Kidney capillary endothelial cell (primary cell): ENCODE measurements around the gene CALHM4.
"Not testable (repeated sequence)": the region's sequence is repeated elsewhere in the genome, so short reads cannot be mapped to it uniquely, and the experiment has no call there.

ENCODE experiments used
- DNase-seq: peaks from one replicate; pipeline ENCODE4 v3.0.0-alpha.2; 2018; ENCODE audit warnings: low spot score

Gene CALHM4

DNA sequence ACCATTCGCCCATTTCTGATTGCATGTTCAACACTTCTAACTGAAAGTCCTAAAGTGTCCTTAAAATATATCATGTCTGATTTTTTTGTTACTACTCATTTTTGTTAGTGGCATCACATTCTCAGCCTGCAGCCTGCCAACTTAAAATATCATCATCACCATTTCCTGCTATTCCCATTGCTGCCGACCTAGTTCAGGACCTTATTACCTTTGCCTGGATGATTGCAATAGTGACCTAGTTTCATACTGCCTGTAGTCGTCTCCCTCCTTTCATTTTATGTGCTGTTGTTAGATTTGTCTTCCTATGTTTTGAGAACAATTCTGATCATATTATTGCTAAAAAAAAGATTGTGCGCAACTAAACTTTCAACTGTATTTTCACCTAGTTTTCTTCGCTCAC, 23.9 kb downstream of the CALHM4 start:
- no peak for DNase-seq

DNA sequence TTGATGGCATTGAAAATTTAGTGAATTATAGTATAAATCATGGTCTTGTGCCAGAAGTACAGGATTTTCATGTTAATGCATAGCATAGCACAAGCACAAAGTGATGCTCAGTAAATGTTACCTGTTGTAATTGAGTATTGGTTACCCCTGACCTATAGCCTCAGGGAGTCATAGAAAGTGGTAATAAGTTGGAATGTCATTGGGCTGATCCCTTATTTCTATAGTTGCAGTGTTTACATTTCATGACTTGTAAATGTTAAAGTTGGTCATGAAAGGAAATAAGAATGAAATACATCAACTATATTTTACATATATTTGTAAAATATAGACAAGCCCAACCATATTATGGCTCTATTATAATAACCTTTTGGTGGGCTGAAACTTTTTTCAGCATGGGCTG, 24.8 kb downstream of the CALHM4 start:
- no peak for DNase-seq

DNA sequence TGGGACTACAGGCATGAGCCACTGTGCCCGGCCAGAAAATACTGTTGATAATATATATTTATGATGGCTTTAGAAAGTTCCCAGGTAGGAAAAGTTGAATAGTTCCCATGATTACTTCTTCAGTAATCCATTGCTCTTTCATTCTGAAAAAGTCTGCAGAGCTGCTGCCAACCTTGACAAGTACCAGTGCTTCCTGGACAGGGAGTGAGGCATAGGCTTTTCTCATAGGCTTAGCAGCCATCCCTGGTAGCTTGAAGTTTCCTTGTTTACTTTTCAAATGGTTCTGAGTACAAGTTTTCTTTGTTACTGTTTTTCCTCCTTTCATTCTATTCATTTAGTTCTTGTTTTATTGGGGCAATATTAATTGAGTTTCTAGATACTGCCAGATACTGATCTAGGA, 25.6 kb downstream of the CALHM4 start:
- DNase-seq: no peak

- no peak for DNase-seq
Observed at GRCh38 chr6:116580198-116580597, 26.6 kb downstream of the CALHM4 start.

- DNase-seq: no peak
Observed at GRCh38 chr6:116586276-116586675, 32.7 kb downstream of the CALHM4 start.

DNA sequence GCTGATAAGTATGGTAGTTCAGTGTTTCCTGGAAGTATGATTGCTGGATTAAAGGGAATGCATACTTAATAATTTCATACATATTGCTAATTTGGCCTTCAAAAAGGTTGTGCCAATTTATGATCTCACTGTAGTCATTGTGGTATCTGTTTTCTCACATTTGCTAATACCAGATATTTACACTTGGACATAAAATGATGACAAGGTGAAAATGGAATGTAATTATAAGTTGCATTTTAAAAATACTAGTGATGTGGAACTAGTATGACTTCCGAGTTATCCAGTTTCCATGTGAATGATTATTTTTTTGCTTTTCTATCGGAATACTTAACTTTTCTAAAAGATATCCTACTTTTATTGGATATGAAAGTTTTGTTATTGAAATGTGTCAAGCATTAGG, 33.2 kb downstream of the CALHM4 start:
- no peak for DNase-seq

DNA sequence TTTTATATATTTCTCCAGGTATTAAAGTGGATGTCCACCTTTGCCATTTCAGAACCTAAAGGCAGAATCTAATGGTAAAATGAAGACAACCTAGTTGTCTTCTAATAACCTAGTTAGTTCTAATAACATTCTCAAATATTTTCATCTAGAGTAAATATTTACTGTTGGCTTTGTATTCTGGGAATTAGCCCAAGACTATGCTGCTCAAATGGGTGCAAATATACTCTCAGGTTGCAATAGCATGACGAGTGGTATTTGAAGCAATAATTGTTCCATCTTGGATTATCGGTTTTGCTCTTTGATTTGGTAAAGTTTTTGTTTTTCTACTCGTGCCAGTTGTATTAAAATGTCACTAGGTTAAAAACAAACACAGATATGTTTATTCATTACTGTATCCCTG, 41.7 kb downstream of the CALHM4 start:
- no peak for DNase-seq

DNA sequence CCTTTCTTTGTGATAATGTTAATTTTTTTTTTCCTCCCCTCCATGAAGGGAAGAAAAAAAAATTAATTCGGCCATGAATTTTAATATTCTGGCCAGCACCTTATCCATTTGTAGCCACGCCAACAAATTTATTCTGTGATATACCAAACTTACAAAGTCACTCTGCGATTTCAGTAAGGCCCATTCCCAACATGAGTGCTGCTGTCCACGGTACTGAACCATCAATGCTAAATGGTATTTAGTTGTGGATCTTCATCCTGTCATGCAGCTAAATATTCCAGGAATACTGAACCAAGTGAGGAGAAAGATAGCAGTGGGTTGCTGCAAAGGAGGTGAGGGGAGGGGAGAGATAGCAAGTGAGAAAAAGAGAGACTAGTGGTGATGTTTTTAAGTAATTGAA, 43.3 kb downstream of the CALHM4 start:
- no peak for DNase-seq

- not testable (repeated sequence) for DNase-seq
Observed at GRCh38 chr6:116603916-116604315, 50.4 kb downstream of the CALHM4 start.

DNA sequence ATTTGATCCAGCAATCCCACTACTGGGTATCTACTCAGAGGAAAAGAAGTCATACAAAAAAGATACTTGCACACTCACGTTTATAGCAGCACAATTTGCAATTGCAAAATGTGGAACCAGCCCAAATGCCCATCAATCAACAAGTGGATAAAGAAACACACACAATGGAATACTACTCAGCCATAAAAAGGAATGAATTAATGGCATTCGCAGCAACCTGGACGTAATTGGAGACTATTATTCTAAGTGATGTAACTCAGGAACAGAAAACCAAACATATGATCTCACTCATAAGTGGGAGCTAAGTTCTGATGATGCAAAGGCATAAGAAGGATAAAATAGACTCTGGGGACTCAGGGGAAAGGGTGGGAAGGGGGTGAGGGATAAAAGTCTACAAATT, 51.3 kb downstream of the CALHM4 start:
- not testable (repeated sequence) for DNase-seq

DNA sequence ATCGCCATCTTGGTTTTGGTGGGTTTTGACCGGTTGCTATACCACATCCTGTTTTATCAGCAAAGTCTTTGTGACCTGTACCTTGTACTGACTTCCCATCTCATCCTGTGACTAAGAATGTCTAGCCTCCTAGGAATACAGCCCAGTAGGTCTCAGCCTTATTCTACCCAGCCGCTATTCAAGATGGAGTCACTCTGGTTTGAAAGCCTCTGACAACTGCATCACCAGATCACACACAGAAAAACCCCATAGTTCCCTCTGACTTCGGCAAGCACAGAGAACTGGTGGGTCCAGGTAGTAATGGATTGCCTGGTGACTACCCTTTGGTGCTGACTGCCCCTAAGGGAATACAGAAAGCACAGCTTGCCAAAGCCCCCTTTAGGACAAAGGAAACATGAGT, 52.4 kb downstream of the CALHM4 start:
- no peak for DNase-seq
